Aorta (tissue), 5 donors: ENCODE data around the gene EN2. TPM values are rescaled to one million over a fixed set of nuclear protein-coding genes. Genes with fewer than 3 reads are reported as not detected.
A peak's percentile ranks its signal among the peaks of the same experiment; 100 is the strongest.

Experiments
- ATAC-seq: fragments of 200-7000 bp; cut with Tn5 transposase; one replicate; pipeline ENCODE4 v1.9.1; 2022; ENCODE audit warnings: moderate library complexity; ENCODE audit not compliant: low FRiP score
- DNase-seq, 2 donors: peaks; one replicate each; pipeline ENCODE4 v3.0.0-alpha.2; 2020
- H3K27ac ChIP-seq, 2 donors: one replicate each; pipeline ENCODE4 v1.5.1; 2013; ENCODE audit warnings: low read length in 2 of 2, mild to moderate bottlenecking in 2 of 2, moderate library complexity in 2 of 2, control low read depth in 1 of 2, inconsistent platforms in 1 of 2, low read depth in 1 of 2
- H3K27me3 ChIP-seq, 2 donors: one replicate each; pipeline ENCODE4 v1.6.1; 2013; ENCODE audit warnings: control low read depth in 1 of 2, low read length in 1 of 2, mild to moderate bottlenecking in 1 of 2, moderate library complexity in 1 of 2; ENCODE audit not compliant: insufficient read depth in 2 of 2, control insufficient read depth in 1 of 2
- H3K36me3 ChIP-seq, 2 donors: one replicate each; pipeline ENCODE4 v1.6.1; 2013; ENCODE audit warnings: control low read depth in 1 of 2, low read length in 1 of 2, mild to moderate bottlenecking in 1 of 2; ENCODE audit not compliant: insufficient read depth in 2 of 2, control insufficient read depth in 1 of 2
- H3K4me1 ChIP-seq, 2 donors: one replicate each; pipeline ENCODE4 v1.6.1; 2013; ENCODE audit warnings: low read length in 2 of 2, control low read depth in 1 of 2, mild to moderate bottlenecking in 1 of 2, moderate library complexity in 1 of 2; ENCODE audit not compliant: insufficient read depth in 2 of 2, control insufficient read depth in 1 of 2
- H3K4me3 ChIP-seq, 2 donors: one replicate each; pipeline ENCODE4 v1.5.1; 2013; ENCODE audit warnings: low read length in 2 of 2, control low read depth in 1 of 2, mild to moderate bottlenecking in 1 of 2
- H3K9me3 ChIP-seq: one replicate; pipeline ENCODE4 v1.6.1; 2013; ENCODE audit warnings: mild to moderate bottlenecking, low read length; ENCODE audit not compliant: control insufficient read depth
- WGBS, 2 donors: extraction: QIAGEN DNeasy Blood & Tissue Kit; methylation state at CpG; one replicate each; pipeline ENCODE4 v1.1.7; 2013; 5-methylcytosine and 5-hydroxymethylcytosine counted together
- intact Hi-C, 2 donors: fragments of 100-400 bp; cut with DNase I; formaldehyde crosslinking; loops; one replicate each; pipeline versions ENCODE4 v1.14.2 to v1.15.0; 2022
- long read RNA-seq, 2 donors: library from polyadenylated mRNA; unstranded; transcript quantifications; one replicate each; pipeline ENCODE4 v2.0.0, GENCODE V29; 2020 to 2021
- polyA plus RNA-seq, 2 donors: library from polyadenylated mRNA; stranded (reverse); fragments of 200-250 nt; gene quantifications; one replicate each; pipeline ENCODE4 v1.2.3, GENCODE V29; 2013
- total RNA-seq, 2 donors: library from RNA; stranded (reverse); fragmentation: NEBNext Ultra II Directional; extraction: Animal tissue kit (Norgen Biotek cat#: 25700); gene quantifications; one replicate each; pipeline ENCODE4 v1.2.1, GENCODE V29; 2021
- donor health status: healthy with polysubstance abuse.
- donor health status: Bipolar disorder and iron deficiency.
- donor health status: DM: no; HTN: no; CAD: no.
- donor health status: DM: no; HTN: no; CAD: no.
- donor health status: DM: yes; HTN: yes; CAD: no.

Gene EN2
- total RNA-seq (not detected), polyA plus RNA-seq (not detected)
- long read RNA-seq, donor 1, result 0 reads
- long read RNA-seq, donor 2, result 0 reads

GRCh38 chr7:155458111-155458877 is at the start of gene EN2:
TSS of gene EN2 (plus strand) at chr7:155458129. CDS start at chr7:155458378, 249 bp downstream.
- peak in 1 of 2 donors; percentile 77 for DNase-seq
- intact Hi-C loops, result no loop called here
- WGBS, 2 donors, result 1% methylated on average over 75 to 105 of the region's 105 CpGs
- no peak for ATAC-seq
- Histone ChIP-seq H3K36me3 (no peaks in the 10 kb centered on the region), H3K27me3 (no peaks in the 10 kb centered on the region), H3K9me3 (no peaks in the 10 kb centered on the region), H3K4me1 (no peaks in the 10 kb centered on the region), H3K27ac (no peak within 1 kb of the TSS), H3K4me3 (peak within 1 kb of the TSS; percentile 35 to 43)

- 31 to 33% methylated on average over 35 to 38 of the region's 38 CpGs for WGBS, 2 donors
- DNase-seq, result no peak
- Histone ChIP-seq H3K4me3 (no peak overlapping the region), H3K36me3 (no peaks in the 10 kb centered on the region), H3K27me3 (no peaks in the 10 kb centered on the region), H3K27ac (no peak overlapping the region), H3K9me3 (no peaks in the 10 kb centered on the region), H3K4me1 (no peaks in the 10 kb centered on the region)
- intact Hi-C loops, result no loop called here
- no peak for ATAC-seq
These were observed 49.0 kb upstream of the EN2 start for GRCh38 chr7:155408651-155409586.

DNA sequence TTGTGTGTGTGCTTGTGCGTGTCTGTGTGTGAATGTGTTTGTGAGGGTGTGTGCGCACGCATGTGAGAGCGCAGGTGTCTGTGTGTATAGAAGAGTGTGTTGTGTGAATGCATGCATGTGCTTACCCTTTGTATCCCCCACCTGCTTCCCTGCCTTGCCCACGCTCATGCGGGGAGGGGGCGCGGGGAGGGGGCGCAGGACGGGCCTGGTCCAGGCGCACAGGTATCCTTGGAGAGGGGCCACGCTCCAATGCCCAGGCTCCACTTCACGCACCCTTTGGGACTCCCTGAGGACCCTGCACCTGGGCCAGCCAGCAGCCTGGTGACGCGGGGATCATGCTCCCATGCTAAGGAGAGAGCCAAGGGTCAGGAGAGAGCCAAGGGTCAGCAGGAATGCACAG is 47.9 kb upstream of the EN2 start:
- no peaks in the 10 kb centered on the region for H3K27me3 ChIP-seq
- intact Hi-C loops, result no loop called here
- H3K4me1 ChIP-seq, result no peaks in the 10 kb centered on the region
- no peaks in the 10 kb centered on the region for H3K36me3 ChIP-seq
- WGBS, 2 donors, result 83 to 87% methylated on average over 15 of the region's 15 CpGs
- no peaks in the 10 kb centered on the region for H3K9me3 ChIP-seq
- H3K4me3 ChIP-seq, result no peak overlapping the region
- ATAC-seq (no peak), DNase-seq (no peak)
- H3K27ac ChIP-seq, result no peak overlapping the region

DNA sequence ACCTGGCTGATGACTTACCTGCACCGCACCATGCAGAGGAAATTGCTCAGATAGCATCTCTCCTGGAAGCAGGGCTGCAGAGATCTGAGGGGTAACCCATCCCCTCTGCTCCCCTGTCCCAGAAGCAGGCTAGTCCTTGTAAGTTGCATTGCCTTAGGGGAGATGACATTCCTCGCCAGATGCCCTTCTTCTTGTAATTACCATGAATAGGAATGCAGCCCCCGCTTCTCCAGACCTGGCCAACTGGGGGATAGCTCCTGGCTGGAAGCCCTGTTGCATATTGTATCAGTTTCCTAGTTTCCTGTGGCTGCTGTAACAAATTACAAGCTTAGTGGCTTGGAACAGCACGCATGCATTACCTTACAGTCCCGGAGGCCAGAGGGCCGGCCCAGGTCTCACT is 47.5 kb upstream of the EN2 start:
- no peaks in the 10 kb centered on the region for H3K4me1 ChIP-seq
- WGBS, 2 donors, result 71 to 72% methylated on average over 6 of the region's 6 CpGs

DNA sequence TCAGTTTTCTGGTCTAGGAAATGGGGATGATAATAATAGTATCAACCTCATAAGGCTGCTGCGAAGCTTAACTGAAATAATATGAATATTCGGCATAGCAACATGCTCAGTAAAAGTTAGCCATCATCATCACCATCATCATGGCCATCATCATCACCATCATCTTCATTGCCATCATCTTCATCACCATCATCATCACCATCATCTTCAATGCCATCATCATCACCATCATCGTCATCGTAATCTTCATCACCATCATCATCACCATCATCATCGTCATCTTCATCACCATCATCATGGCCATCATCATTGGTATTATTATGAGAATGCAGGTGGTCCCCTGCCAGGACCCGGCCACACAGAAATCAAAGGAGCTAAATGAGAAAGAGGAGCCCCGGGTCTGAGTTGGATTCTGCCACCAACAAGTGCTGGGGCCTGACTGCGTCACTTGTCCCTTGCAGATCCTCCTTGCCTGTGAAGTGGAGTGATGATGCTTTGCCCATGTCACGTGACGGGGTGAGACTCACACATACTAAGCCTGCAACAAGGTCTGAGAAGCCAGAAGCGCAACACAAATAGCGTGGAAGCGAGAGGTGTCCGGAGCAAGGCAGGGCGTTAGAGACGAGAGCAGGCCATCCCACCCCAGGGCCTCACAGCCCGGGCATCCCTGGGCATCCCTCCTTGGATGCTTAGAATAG is 46.1 kb upstream of the EN2 start:
- DNase-seq (no peak), ATAC-seq (no peak)
- 86 to 91% methylated on average over 17 of the region's 17 CpGs for WGBS, 2 donors

More for the DNA sequence above, 47.5 kb upstream of the EN2 start:
- no peak for ATAC-seq
- intact Hi-C loops, result no loop called here
- no peaks in the 10 kb centered on the region for H3K36me3 ChIP-seq
- DNase-seq, result no peak
- H3K9me3 ChIP-seq, result no peaks in the 10 kb centered on the region
- no peak overlapping the region for H3K4me3 ChIP-seq
- no peaks in the 10 kb centered on the region for H3K27me3 ChIP-seq
- no peak overlapping the region for H3K27ac ChIP-seq

DNA sequence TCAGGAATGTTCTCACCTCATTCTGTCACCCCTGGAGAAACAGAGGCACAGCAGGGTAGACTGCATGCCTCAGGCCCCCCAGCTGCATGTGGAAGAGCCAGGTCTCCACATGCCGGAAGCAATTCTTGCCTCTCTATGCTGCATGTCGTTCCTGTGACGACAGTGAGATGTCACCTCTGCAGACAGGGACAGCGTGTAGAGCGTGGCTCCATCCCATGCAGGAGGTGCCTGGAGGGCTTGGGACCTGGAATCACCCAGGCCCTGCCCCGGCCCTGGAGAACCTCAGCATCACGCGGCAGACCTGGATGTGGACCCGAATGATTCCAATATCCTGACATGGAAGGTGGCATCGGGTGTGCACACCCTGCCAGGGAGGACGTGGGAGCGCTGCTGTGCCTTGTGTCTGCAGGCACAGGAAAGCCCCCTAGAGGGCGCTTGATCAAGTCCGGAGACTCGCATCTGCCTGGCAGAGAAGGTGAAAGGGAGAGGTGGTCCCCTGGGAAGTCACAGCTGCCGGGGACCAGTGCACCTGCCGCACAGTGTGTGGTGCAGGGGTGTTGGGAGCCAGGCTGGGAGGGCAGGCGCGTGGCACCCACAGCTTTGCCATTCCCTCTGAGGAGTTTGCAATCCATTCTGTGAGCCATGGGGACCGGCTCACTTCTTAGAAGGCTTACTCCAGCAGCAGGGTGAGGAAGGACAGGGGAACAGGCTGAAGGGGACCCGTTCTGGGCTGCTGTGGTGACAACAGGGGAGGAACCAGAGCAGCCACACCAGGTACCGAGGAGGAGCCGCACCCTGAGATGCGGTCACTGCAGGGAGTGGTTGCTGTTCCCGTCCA is 45.3 kb upstream of the EN2 start:
- intact Hi-C loops, result no loop called here
- ATAC-seq (no peak), DNase-seq (no peak)

More for the DNA sequence above, 46.1 kb upstream of the EN2 start:
- Histone ChIP-seq H3K9me3 (no peaks in the 10 kb centered on the region), H3K27ac (no peak overlapping the region), H3K27me3 (no peaks in the 10 kb centered on the region), H3K4me1 (no peaks in the 10 kb centered on the region), H3K36me3 (no peaks in the 10 kb centered on the region), H3K4me3 (no peak overlapping the region)
- intact Hi-C loops, result no loop called here

DNA sequence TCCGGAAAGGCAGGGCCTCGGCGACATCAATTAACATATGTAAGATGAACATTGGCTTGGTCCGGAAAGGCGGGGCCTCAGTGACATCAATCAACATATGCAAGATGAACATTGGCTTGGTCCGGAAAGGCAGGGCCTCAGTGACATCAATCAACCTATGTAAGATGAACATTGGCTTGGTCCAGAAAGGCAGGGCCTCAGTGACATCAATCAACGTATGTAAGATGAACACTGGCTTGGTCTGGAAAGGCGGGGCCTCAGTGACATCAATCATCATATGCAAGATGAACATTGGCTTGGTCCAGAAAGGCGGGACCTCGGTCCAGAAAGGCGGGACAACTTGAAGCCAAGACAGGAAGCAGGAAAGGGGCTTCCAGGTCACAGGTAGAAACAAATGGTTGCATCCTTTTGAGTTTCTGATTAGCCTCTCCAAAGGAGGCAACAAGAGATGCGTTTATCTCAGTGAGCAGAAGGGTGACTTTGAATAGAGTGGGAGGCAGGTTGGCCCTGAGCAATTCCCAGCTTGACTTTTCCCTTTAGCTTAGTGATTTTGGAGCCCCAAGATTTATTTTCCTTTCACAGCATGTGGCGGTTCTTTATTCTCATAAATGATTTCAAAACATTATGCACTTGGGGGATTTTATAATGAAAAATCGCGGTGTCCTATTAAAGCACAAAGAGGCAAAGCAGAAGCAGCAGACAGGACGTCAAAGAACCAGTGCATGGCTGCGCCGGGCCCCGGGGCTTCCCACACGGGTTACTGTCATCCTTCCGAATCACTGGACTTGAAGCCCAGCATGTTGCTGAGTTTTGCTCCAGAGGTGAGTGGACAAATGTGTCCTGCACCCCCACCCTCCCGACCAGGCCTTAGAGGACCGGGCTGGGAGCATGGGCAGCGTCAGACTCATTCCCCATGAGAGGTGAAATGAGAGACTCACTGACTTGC is 43.1 kb upstream of the EN2 start:
- Histone ChIP-seq H3K27me3 (no peaks in the 10 kb centered on the region), H3K36me3 (no peaks in the 10 kb centered on the region), H3K4me1 (no peaks in the 10 kb centered on the region), H3K27ac (no peak overlapping the region), H3K4me3 (no peak overlapping the region), H3K9me3 (no peaks in the 10 kb centered on the region)
- WGBS, 2 donors, result 78 to 84% methylated on average over 24 of the region's 24 CpGs
- ATAC-seq (no peak), DNase-seq (no peak)
- intact Hi-C loops, result no loop called here

More for the DNA sequence above, 45.3 kb upstream of the EN2 start:
- Histone ChIP-seq H3K9me3 (no peaks in the 10 kb centered on the region), H3K4me1 (no peaks in the 10 kb centered on the region), H3K27ac (no peak overlapping the region), H3K4me3 (no peak overlapping the region), H3K36me3 (no peaks in the 10 kb centered on the region), H3K27me3 (no peaks in the 10 kb centered on the region)
- 37 to 38% methylated on average over 25 of the region's 25 CpGs for WGBS, 2 donors
